Suprapubic skin (tissue), 4 donors: ENCODE results near the gene RPL19. TPM values are rescaled to one million over a fixed set of nuclear protein-coding genes. Genes with fewer than 3 reads are reported as not detected.

ENCODE experiments used
- DNase-seq, 2 donors: peaks; one replicate each; pipeline ENCODE4 v3.0.0-alpha.2; 2019; ENCODE audit warnings: low spot score in 2 of 2
- H3K27ac ChIP-seq: fragments of 200-600 bp; sonication (generic); one replicate; pipeline ENCODE4 v1.5.1; 2019
- H3K27me3 ChIP-seq: fragments of 200-600 bp; sonication (generic); one replicate; pipeline ENCODE4 v1.5.1; 2019
- H3K36me3 ChIP-seq: fragments of 200-600 bp; sonication (generic); one replicate; pipeline ENCODE4 v1.5.1; 2019
- H3K4me1 ChIP-seq: fragments of 200-600 bp; sonication (generic); one replicate; pipeline ENCODE4 v1.5.1; 2019
- H3K4me3 ChIP-seq: fragments of 200-600 bp; sonication (generic); one replicate; pipeline ENCODE4 v1.5.1; 2019; ENCODE audit warnings: mild to moderate bottlenecking
- H3K9me3 ChIP-seq: fragments of 200-600 bp; sonication (generic); one replicate; pipeline ENCODE4 v1.5.1; 2019
- CTCF ChIP-seq, 2 donors: fragments of 200-600 bp in 1 of 2; fragments of 450-650 bp in 1 of 2; sonication (generic) in 1 of 2; IDR thresholded peaks; one replicate each; pipeline ENCODE4 v1.5.1; 2016 to 2019; ENCODE audit warnings: antibody characterized with exemption in 2 of 2, mild to moderate bottlenecking in 1 of 2, moderate library complexity in 1 of 2
- EP300 ChIP-seq: sonication (generic); formaldehyde crosslinking; IDR thresholded peaks from one replicate; pipeline ENCODE4 v1.6.1; 2017; ENCODE audit warnings: antibody characterized with exemption
- POLR2A ChIP-seq, 2 donors: fragments of 450-650 bp; IDR thresholded peaks; one replicate each; pipeline ENCODE4 v1.6.1; 2017; ENCODE audit warnings: antibody characterized with exemption in 2 of 2, mild to moderate bottlenecking in 2 of 2, moderate library complexity in 2 of 2
- POLR2AphosphoS5 ChIP-seq, 3 donors: sonication (generic); formaldehyde crosslinking; IDR thresholded peaks; one replicate each; pipeline ENCODE4 v1.6.1; 2017; ENCODE audit warnings: antibody characterized with exemption in 3 of 3
- WGBS: methylation state at CpG from one replicate; pipeline ENCODE4 v1.1.5; 2018; 5-methylcytosine and 5-hydroxymethylcytosine counted together
- total RNA-seq, 4 donors: library from RNA; depleted of rRNA; stranded (reverse); fragments of >200 nt; gene quantifications; one replicate each; pipeline ENCODE4 v1.1.0, GENCODE V29; 2016

RPL19 gene
- total RNA-seq, 4 donors from 2014 or later: 2,327 to 3,514 (median 3,192) TPM

- H3K27me3 ChIP-seq: peaks cover 6% of the 10 kb centered on the region
These were observed 13.8 kb downstream of the RPL19 start for GRCh38 chr17:39213852-39214251.

GRCh38 chr17:39217734-39218369 lies 17.8 kb downstream of the RPL19 start:
- 52% methylated on average over 23 of the region's 24 CpGs for WGBS
- DNase-seq: no peak

More at GRCh38 chr17:39213852-39214251, 13.8 kb downstream of the RPL19 start:
- DNase-seq: no peak
- H3K4me1 ChIP-seq: peaks cover 48% of the 10 kb centered on the region
- H3K36me3 ChIP-seq: no peaks in the 10 kb centered on the region
- TF ChIP-seq CTCF (IDR thresholded peaks at IDR 0.05): no peak
- TF ChIP-seq POLR2A (IDR thresholded peaks at IDR 0.05): no peak
- no peak for TF ChIP-seq EP300
- no peak for TF ChIP-seq POLR2AphosphoS5 (IDR thresholded peaks at IDR 0.05)
- 98% methylated on average over 4 of the region's 9 CpGs for WGBS
- H3K4me3 ChIP-seq: no peak overlapping the region
- H3K9me3 ChIP-seq: no peaks in the 10 kb centered on the region
- H3K27ac ChIP-seq: no peak overlapping the region

GRCh38 chr17:39218906-39219305 lies 18.8 kb downstream of the RPL19 start:
- no peak for DNase-seq
- Histone ChIP-seq H3K36me3 (no peaks in the 10 kb centered on the region), H3K9me3 (no peaks in the 10 kb centered on the region), H3K4me3 (no peak overlapping the region), H3K27me3 (peaks cover 6% of the 10 kb centered on the region), H3K4me1 (peaks cover 15% of the 10 kb centered on the region), H3K27ac (no peak overlapping the region)
- 65% methylated on average over 8 of the region's 8 CpGs for WGBS
- TF ChIP-seq POLR2AphosphoS5 (IDR thresholded peaks at IDR 0.05): no peak
- no peak for TF ChIP-seq EP300
- no peak for TF ChIP-seq POLR2A (IDR thresholded peaks at IDR 0.05)
- TF ChIP-seq CTCF (IDR thresholded peaks at IDR 0.05): no peak

More at GRCh38 chr17:39217734-39218369, 17.8 kb downstream of the RPL19 start:
- no peak for TF ChIP-seq EP300
- no peak for TF ChIP-seq POLR2AphosphoS5 (IDR thresholded peaks at IDR 0.05)
- no peak for TF ChIP-seq POLR2A (IDR thresholded peaks at IDR 0.05)
- TF ChIP-seq CTCF (IDR thresholded peaks at IDR 0.05): no peak
- Histone ChIP-seq H3K4me1 (peaks cover 21% of the 10 kb centered on the region), H3K27me3 (peaks cover 6% of the 10 kb centered on the region), H3K9me3 (no peaks in the 10 kb centered on the region), H3K4me3 (no peak overlapping the region), H3K36me3 (no peaks in the 10 kb centered on the region), H3K27ac (no peak overlapping the region)

- TF ChIP-seq CTCF (IDR thresholded peaks at IDR 0.05) (no peak), POLR2A (IDR thresholded peaks at IDR 0.05) (no peak), EP300 (no peak), POLR2AphosphoS5 (IDR thresholded peaks at IDR 0.05) (no peak)
- no peak for DNase-seq
- Histone ChIP-seq H3K9me3 (no peaks in the 10 kb centered on the region), H3K27me3 (peaks cover 11% of the 10 kb centered on the region), H3K4me1 (peaks cover 23% of the 10 kb centered on the region), H3K36me3 (no peaks in the 10 kb centered on the region), H3K4me3 (no peak overlapping the region), H3K27ac (no peak overlapping the region)
- 22% methylated on average over 8 of the region's 8 CpGs for WGBS
These were observed 19.6 kb downstream of the RPL19 start for GRCh38 chr17:39219647-39220154.

GRCh38 chr17:39221572-39221971 lies 21.5 kb downstream of the RPL19 start:
- WGBS: 92% methylated on average over 5 of the region's 6 CpGs
- Histone ChIP-seq H3K9me3 (no peaks in the 10 kb centered on the region), H3K4me1 (peaks cover 41% of the 10 kb centered on the region), H3K27me3 (peaks cover 29% of the 10 kb centered on the region), H3K36me3 (no peaks in the 10 kb centered on the region), H3K27ac (no peak overlapping the region), H3K4me3 (no peak overlapping the region)
- TF ChIP-seq POLR2A (IDR thresholded peaks at IDR 0.05) (no peak), CTCF (IDR thresholded peaks at IDR 0.05) (no peak), EP300 (no peak), POLR2AphosphoS5 (IDR thresholded peaks at IDR 0.05) (no peak)
- no peak for DNase-seq
